ENCODE results near the gene AMMECR1. TPM values are rescaled to one million over a fixed set of nuclear protein-coding genes. Genes with fewer than 3 reads are reported as not detected.

AMMECR1 gene
- total and polyA plus RNA-seq, 7 donors: 0.69 to 2.4 (median 1.2) TPM

DNA sequence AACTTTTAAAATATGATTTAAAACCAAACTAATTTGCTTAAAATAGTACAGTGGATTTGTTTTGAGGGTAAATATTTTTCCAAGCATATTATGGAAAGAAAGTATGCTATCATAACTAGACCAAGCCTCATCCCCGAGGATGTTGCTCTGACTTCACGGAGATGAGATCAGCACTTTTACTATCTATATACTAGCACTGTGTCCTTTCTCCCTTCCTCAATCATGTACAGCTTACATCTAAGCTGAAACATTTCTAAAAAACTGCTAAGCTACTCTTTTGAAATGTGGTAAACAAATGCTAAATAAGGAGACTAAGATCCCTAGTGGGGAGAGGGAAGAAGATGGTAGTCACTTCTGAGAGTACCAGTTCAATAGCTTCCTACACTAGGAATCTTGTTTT, 23.8 kb downstream of the AMMECR1 start:
- no peak for DNase-seq
- no peaks in the 10 kb centered on the region for H3K4me1 ChIP-seq
- H3K27ac ChIP-seq: no peak overlapping the region
- H3K4me3 ChIP-seq: no peak overlapping the region
- WGBS, 3 donors: 78 to 93% (median 92%) methylated on average over 2 of the region's 2 CpGs
- no peaks in the 10 kb centered on the region for H3K27me3 ChIP-seq (ENCODE audit: insufficient read depth in 3 of 3, low read length in 2 of 3)
- no peak for ATAC-seq
- no peaks in the 10 kb centered on the region for H3K36me3 ChIP-seq (ENCODE audit: insufficient read depth in 1 of 2, low read depth in 1 of 2)
- H3K9me3 ChIP-seq: peaks cover 9% of the 10 kb centered on the region
- TF ChIP-seq, protein P1, sequence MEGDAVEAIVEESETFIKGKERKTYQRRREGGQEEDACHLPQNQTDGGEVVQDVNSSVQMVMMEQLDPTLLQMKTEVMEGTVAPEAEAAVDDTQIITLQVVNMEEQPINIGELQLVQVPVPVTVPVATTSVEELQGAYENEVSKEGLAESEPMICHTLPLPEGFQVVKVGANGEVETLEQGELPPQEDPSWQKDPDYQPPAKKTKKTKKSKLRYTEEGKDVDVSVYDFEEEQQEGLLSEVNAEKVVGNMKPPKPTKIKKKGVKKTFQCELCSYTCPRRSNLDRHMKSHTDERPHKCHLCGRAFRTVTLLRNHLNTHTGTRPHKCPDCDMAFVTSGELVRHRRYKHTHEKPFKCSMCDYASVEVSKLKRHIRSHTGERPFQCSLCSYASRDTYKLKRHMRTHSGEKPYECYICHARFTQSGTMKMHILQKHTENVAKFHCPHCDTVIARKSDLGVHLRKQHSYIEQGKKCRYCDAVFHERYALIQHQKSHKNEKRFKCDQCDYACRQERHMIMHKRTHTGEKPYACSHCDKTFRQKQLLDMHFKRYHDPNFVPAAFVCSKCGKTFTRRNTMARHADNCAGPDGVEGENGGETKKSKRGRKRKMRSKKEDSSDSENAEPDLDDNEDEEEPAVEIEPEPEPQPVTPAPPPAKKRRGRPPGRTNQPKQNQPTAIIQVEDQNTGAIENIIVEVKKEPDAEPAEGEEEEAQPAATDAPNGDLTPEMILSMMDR (IDR thresholded peaks at IDR 0.05): no peak
- intact Hi-C loops (cut with DNase I): no loop called here

DNA sequence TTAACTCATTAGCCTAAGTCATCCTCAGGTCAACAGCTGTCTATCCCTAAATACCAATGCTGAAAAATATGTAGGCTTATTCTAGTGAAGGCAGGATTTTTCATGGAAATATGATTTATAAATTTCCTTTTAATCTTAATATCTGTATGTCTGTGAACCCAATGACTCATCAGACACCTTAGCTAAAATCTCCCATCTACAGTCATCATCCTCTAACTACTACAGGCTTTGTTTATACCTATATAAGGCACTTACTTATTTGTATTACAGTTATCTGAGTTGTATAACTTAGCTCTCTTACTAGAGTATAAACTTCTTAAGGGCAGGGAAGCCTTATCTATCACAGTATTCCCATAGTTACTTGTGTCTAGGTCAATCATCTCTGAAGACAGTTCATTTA, 24.2 kb downstream of the AMMECR1 start:
- no peaks in the 10 kb centered on the region for H3K4me1 ChIP-seq
- intact Hi-C loops (cut with DNase I): no loop called here
- TF ChIP-seq, protein P1 (IDR thresholded peaks at IDR 0.05): no peak
- no peaks in the 10 kb centered on the region for H3K27me3 ChIP-seq (ENCODE audit: insufficient read depth in 3 of 3, low read length in 2 of 3)
- no peak overlapping the region for H3K4me3 ChIP-seq
- DNase-seq (no peak), ATAC-seq (no peak)
- H3K27ac ChIP-seq: no peak overlapping the region
- no peaks in the 10 kb centered on the region for H3K36me3 ChIP-seq (ENCODE audit: insufficient read depth in 1 of 2, low read depth in 1 of 2)
- peaks cover 9% of the 10 kb centered on the region for H3K9me3 ChIP-seq

DNA sequence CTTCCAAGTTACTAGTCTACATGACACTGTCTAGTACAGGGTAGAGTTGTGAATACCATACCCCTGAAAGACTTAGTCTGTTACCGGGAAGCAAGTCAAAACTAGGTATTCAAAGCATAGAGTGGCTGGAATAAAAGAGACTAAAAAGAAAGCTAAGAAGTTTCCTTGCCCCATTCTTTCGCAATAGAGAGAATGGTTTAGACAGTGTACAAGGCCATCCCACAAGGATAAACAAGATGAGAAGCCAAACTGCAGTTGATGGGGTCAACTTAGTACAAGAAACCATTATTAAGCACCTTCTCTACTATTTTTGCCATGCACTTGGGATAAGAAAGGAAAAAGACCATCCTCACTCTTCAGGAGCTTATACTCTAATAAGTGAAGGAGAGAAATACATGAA, 30.3 kb downstream of the AMMECR1 start:
- Histone ChIP-seq H3K27me3 (ENCODE audit: insufficient read depth in 3 of 3, low read length in 2 of 3) (no peaks in the 10 kb centered on the region), H3K4me1 (no peaks in the 10 kb centered on the region), H3K27ac (no peak overlapping the region), H3K9me3 (no peaks in the 10 kb centered on the region), H3K36me3 (ENCODE audit: insufficient read depth in 1 of 2, low read depth in 1 of 2) (no peaks in the 10 kb centered on the region), H3K4me3 (no peak overlapping the region)
- ATAC-seq (no peak), DNase-seq (no peak)
- TF ChIP-seq, protein P1 (IDR thresholded peaks at IDR 0.05): no peak
- intact Hi-C loops (cut with DNase I): no loop called here
- 82 to 97% (median 95%) methylated on average over 2 of the region's 2 CpGs for WGBS, 3 donors

DNA sequence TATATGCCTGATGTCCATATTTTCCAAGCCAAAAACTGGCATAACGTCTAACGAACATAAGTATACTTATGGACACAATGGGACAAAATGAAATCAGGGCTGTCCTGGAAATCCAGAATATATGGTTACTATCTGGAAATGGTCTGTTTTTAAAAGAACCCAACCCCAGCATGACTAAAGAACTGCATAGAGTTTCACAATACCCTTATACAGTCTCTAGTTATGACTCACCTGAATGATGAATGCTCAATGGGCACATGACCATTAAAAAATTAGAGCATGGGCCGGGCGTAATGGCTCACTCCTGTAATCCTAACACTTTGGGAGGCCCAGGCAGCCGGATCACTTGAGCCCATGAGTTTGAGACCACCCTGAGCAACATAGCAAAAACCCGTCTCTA, 31.8 kb downstream of the AMMECR1 start:
- ATAC-seq (peak in 3 of 4 donors; percentile 73 to 76 (median 73)), DNase-seq (no peak)
- H3K9me3 ChIP-seq: no peaks in the 10 kb centered on the region
- H3K27ac ChIP-seq: no peak overlapping the region
- H3K4me3 ChIP-seq: no peak overlapping the region
- intact Hi-C loops (cut with DNase I): no loop called here
- TF ChIP-seq, protein P1 (IDR thresholded peaks at IDR 0.05): no peak
- no peaks in the 10 kb centered on the region for H3K27me3 ChIP-seq (ENCODE audit: insufficient read depth in 3 of 3, low read length in 2 of 3)
- H3K36me3 ChIP-seq (ENCODE audit: insufficient read depth in 1 of 2, low read depth in 1 of 2): no peaks in the 10 kb centered on the region
- H3K4me1 ChIP-seq: no peaks in the 10 kb centered on the region
- 80 to 96% (median 92%) methylated on average over 6 of the region's 6 CpGs for WGBS, 3 donors

DNA sequence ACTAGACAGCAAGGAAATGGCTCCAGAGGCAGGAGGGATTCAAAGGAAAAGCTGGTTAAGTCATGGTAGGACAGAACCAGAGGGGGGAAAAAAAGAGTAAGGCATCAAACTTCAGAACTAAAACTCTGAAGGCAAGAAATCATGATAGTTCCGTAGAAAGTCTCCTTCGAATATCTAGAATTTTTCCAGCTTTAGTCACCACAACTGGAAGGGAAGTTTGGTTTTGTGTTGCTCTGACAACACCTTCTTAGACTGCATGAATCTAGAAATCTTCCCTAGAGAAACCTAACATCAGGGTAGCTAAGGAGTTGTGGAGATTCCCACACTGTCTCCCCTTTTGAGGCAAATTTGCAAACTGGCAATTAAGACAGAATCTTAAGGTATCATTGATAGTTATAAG, 33.7 kb downstream of the AMMECR1 start:
- intact Hi-C loops (cut with DNase I): no loop called here
- Histone ChIP-seq H3K4me3 (no peak overlapping the region), H3K9me3 (no peaks in the 10 kb centered on the region), H3K36me3 (ENCODE audit: insufficient read depth in 1 of 2, low read depth in 1 of 2) (no peaks in the 10 kb centered on the region), H3K27me3 (ENCODE audit: insufficient read depth in 3 of 3, low read length in 2 of 3) (no peaks in the 10 kb centered on the region), H3K4me1 (no peaks in the 10 kb centered on the region), H3K27ac (no peak overlapping the region)
- TF ChIP-seq, protein P1 (IDR thresholded peaks at IDR 0.05): no peak
- ATAC-seq (no peak), DNase-seq (no peak)
- WGBS, 3 donors: 79 to 92% (median 87%) methylated on average over 2 of the region's 2 CpGs

Data from psoas muscle (tissue), 8 donors.